SU-DHL-6 (cell line): ENCODE results near the gene ATP8A2.

Experiments
- H2AFZ ChIP-seq: fragments of 200-600 bp; sonication (generic); 2 replicates; pipeline ENCODE4 v1.6.1; 2014; ENCODE audit warnings: low read depth, mild to moderate bottlenecking, moderate library complexity, mixed read lengths, antibody characterized with exemption, low read length; ENCODE audit not compliant: severe bottlenecking
- H3F3A ChIP-seq: fragments of 200-600 bp; shearing (Covaris generic); 2 replicates; pipeline ENCODE4 v1.6.0; 2016; ENCODE audit warnings: antibody characterized with exemption, mild to moderate bottlenecking; ENCODE audit not compliant: insufficient read depth
- H3K27ac ChIP-seq: fragments of 200-600 bp; sonication (generic); 2 replicates; pipeline ENCODE4 v1.5.1; 2016; ENCODE audit warnings: low read depth, mild to moderate bottlenecking, low read length, moderate library complexity, mixed read lengths
- H3K27me3 ChIP-seq: fragments of 200-600 bp; sonication (generic), shearing (Covaris generic); 2 replicates; pipeline ENCODE4 v1.6.0; 2014; ENCODE audit warnings: mild to moderate bottlenecking, low read length
- H3K36me3 ChIP-seq: fragments of 200-600 bp; sonication (generic); 2 replicates; pipeline ENCODE4 v1.6.1; 2014; ENCODE audit warnings: mild to moderate bottlenecking, low read length, mixed read lengths
- H3K4me2 ChIP-seq: fragments of 300-600, 200-600 bp; shearing (Covaris generic), sonication (generic); 2 replicates; pipeline ENCODE4 v1.6.0; 2014; ENCODE audit warnings: low read length, low read depth, mild to moderate bottlenecking; ENCODE audit not compliant: poor library complexity, severe bottlenecking
- H3K4me3 ChIP-seq: fragments of 200-600 bp; sonication (generic); 2 replicates; pipeline ENCODE4 v1.5.1; 2014; ENCODE audit warnings: antibody characterized with exemption, low read length, mild to moderate bottlenecking, mixed read lengths; ENCODE audit not compliant: insufficient read depth, poor library complexity, severe bottlenecking
- H3K79me2 ChIP-seq: fragments of 200-600 bp; sonication (generic); 2 replicates; pipeline ENCODE4 v1.6.1; 2014; ENCODE audit warnings: mild to moderate bottlenecking, low read length, moderate library complexity; ENCODE audit not compliant: insufficient read depth
- H3K9ac ChIP-seq: fragments of 200-600 bp; sonication (generic); 2 replicates; pipeline ENCODE4 v1.7.0; 2014; ENCODE audit warnings: mild to moderate bottlenecking, low read length
- H3K9me2 ChIP-seq: fragments of 200-600 bp; sonication (generic); replicated peaks from 2 replicates; pipeline ENCODE4 v1.6.1; 2014; ENCODE audit warnings: low read length; ENCODE audit not compliant: insufficient read depth
- H3K9me3 ChIP-seq: fragments of 200-600 bp; sonication (generic); 2 replicates; pipeline ENCODE4 v1.6.1; 2014; ENCODE audit warnings: low read length, mixed read lengths; ENCODE audit not compliant: insufficient read depth
- H4K20me1 ChIP-seq: fragments of 200-600 bp; sonication (generic); 2 replicates; pipeline ENCODE4 v1.6.1; 2014; ENCODE audit warnings: low read depth, mild to moderate bottlenecking, antibody characterized with exemption, low read length, moderate library complexity, mixed read lengths
- CTCF ChIP-seq: fragments of 200-600 bp; sonication (generic); IDR thresholded peaks from one replicate; pipeline ENCODE4 v1.5.1; 2017; ENCODE audit warnings: antibody characterized with exemption, mild to moderate bottlenecking, low read length, moderate library complexity; ENCODE audit not compliant: insufficient read depth, poor library complexity, severe bottlenecking
- EZH2phosphoT487 ChIP-seq: fragments of 200-600 bp; sonication (generic), shearing (Covaris generic); conservative IDR thresholded peaks from 2 replicates; pipeline ENCODE4 v1.6.1; 2018; ENCODE audit warnings: mild to moderate bottlenecking, antibody characterized with exemption, low read length, moderate library complexity, mixed read lengths

Gene ATP8A2

GRCh38 chr13:25689539-25689938, 317.8 kb downstream of the ATP8A2 start:
- no peak overlapping the region for H2AFZ ChIP-seq
- TF ChIP-seq CTCF: no peak
- TF ChIP-seq EZH2phosphoT487: no peak
- no peak overlapping the region for H3K27ac ChIP-seq

DNA sequence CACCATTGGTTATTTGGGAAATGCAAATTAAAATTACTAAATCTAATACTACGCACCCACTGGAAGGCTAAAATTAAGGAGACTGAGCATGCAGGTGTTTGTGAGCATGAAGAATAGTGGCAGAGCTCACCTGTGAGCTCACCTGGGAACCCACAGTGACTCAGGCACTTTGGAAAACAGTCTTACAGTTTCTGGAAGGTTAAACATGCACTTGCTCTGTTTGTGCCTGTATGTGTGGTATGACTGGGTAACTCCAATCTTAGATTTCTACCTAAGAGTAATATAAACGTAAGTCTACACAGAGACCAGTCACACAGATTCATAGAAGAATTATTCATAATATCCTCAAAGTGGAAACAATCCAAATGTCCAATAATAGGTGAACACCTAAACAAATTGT, 318.8 kb downstream of the ATP8A2 start:
- H3K9me3 ChIP-seq: no peaks in the 10 kb centered on the region
- H3F3A ChIP-seq: no peaks in the 10 kb centered on the region
- H3K36me3 ChIP-seq: no peaks in the 10 kb centered on the region
- no peak overlapping the region for H3K4me2 ChIP-seq
- no peak overlapping the region for H3K9ac ChIP-seq
- TF ChIP-seq CTCF (no peak), EZH2phosphoT487 (no peak)
- H3K79me2 ChIP-seq: no peaks in the 10 kb centered on the region
- no peaks in the 10 kb centered on the region for H3K27me3 ChIP-seq
- no peak overlapping the region for H3K27ac ChIP-seq
- H3K9me2 ChIP-seq: no peaks in the 10 kb centered on the region
- H3K4me3 ChIP-seq: no peak overlapping the region
- H2AFZ ChIP-seq: no peak overlapping the region
- H4K20me1 ChIP-seq: no peaks in the 10 kb centered on the region

More at GRCh38 chr13:25689539-25689938, 317.8 kb downstream of the ATP8A2 start:
- Histone ChIP-seq H3K9me3 (no peaks in the 10 kb centered on the region), H4K20me1 (no peaks in the 10 kb centered on the region), H3K27me3 (no peaks in the 10 kb centered on the region), H3K9ac (no peak overlapping the region), H3K4me3 (no peak overlapping the region), H3K36me3 (no peaks in the 10 kb centered on the region), H3F3A (no peaks in the 10 kb centered on the region), H3K9me2 (no peaks in the 10 kb centered on the region), H3K79me2 (no peaks in the 10 kb centered on the region), H3K4me2 (no peak overlapping the region)

- no peak overlapping the region for H3K4me2 ChIP-seq
- H3K4me3 ChIP-seq: no peak overlapping the region
- H3K36me3 ChIP-seq: no peaks in the 10 kb centered on the region
- no peaks in the 10 kb centered on the region for H3F3A ChIP-seq
- H3K9me2 ChIP-seq: no peaks in the 10 kb centered on the region
- no peaks in the 10 kb centered on the region for H3K79me2 ChIP-seq
- TF ChIP-seq CTCF (no peak), EZH2phosphoT487 (no peak)
- H2AFZ ChIP-seq: no peak overlapping the region
- no peak overlapping the region for H3K27ac ChIP-seq
- no peaks in the 10 kb centered on the region for H3K9me3 ChIP-seq
- H3K9ac ChIP-seq: no peak overlapping the region
- no peaks in the 10 kb centered on the region for H3K27me3 ChIP-seq
- H4K20me1 ChIP-seq: no peaks in the 10 kb centered on the region
Observed at GRCh38 chr13:25691654-25692053, 319.9 kb downstream of the ATP8A2 start.
